ENCODE measurements around the gene MLLT6.

GRCh38 chr17:38768417-38768816, 63.3 kb downstream of the MLLT6 start:
- TF ChIP-seq, protein P1, sequence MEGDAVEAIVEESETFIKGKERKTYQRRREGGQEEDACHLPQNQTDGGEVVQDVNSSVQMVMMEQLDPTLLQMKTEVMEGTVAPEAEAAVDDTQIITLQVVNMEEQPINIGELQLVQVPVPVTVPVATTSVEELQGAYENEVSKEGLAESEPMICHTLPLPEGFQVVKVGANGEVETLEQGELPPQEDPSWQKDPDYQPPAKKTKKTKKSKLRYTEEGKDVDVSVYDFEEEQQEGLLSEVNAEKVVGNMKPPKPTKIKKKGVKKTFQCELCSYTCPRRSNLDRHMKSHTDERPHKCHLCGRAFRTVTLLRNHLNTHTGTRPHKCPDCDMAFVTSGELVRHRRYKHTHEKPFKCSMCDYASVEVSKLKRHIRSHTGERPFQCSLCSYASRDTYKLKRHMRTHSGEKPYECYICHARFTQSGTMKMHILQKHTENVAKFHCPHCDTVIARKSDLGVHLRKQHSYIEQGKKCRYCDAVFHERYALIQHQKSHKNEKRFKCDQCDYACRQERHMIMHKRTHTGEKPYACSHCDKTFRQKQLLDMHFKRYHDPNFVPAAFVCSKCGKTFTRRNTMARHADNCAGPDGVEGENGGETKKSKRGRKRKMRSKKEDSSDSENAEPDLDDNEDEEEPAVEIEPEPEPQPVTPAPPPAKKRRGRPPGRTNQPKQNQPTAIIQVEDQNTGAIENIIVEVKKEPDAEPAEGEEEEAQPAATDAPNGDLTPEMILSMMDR (IDR thresholded peaks at IDR 0.05; ENCODE audit: low read length), result no peak
- TF ChIP-seq EZH2 (optimal IDR thresholded peaks at IDR 0.05; ENCODE audit: low read depth, low read length) (no peak), EZH2phosphoT487 (IDR thresholded peaks at IDR 0.05; ENCODE audit: low read length) (no peak)
